Fibroblast of villous mesenchyme (primary cell): Measurements from ENCODE around the gene INSYN1. TPM values are rescaled to one million over a fixed set of nuclear protein-coding genes. Genes with fewer than 3 reads are reported as not detected.

Source experiments
- DNase-seq: peaks from one replicate; pipeline ENCODE4 v3.0.0-alpha.2; 2010; ENCODE audit warnings: low read depth
- H3K4me3 ChIP-seq: 2 replicates; pipeline ENCODE4 v1.5.1; 2011; ENCODE audit warnings: low read depth, mild to moderate bottlenecking, low read length
- CTCF ChIP-seq: IDR thresholded peaks from 2 replicates; pipeline ENCODE4 v1.5.1; 2012; ENCODE audit warnings: low read depth, mild to moderate bottlenecking, low read length; ENCODE audit not compliant: insufficient read depth
- total RNA-seq: library from RNA; depleted of rRNA; stranded (reverse); fragments of >200 nt; gene quantifications from 2 replicates; pipeline ENCODE4 v1.2.3, GENCODE V29; 2012

INSYN1 gene
- total RNA-seq, 1 donor: under 0.01 TPM

GRCh38 chr15:73784291-73784690, 31.1 kb upstream of the INSYN1 start:
- DNase-seq: no peak
- no peak for TF ChIP-seq CTCF
- H3K4me3 ChIP-seq: no peak overlapping the region

- DNase-seq: no peak
Observed at GRCh38 chr15:73782344-73782959, 29.3 kb upstream of the INSYN1 start.

GRCh38 chr15:73781038-73781925, 28.1 kb upstream of the INSYN1 start:
- no peak overlapping the region for H3K4me3 ChIP-seq
- peak; percentile 53 for TF ChIP-seq CTCF
- peak; percentile 16 for DNase-seq

More at GRCh38 chr15:73782344-73782959, 29.3 kb upstream of the INSYN1 start:
- no peak overlapping the region for H3K4me3 ChIP-seq
- no peak for TF ChIP-seq CTCF

GRCh38 chr15:73779974-73780373, 26.8 kb upstream of the INSYN1 start:
- TF ChIP-seq CTCF: no peak
- DNase-seq: no peak
- H3K4me3 ChIP-seq: no peak overlapping the region

GRCh38 chr15:73777741-73778140, 24.6 kb upstream of the INSYN1 start:
- DNase-seq: no peak
- no peak for TF ChIP-seq CTCF
- no peak overlapping the region for H3K4me3 ChIP-seq

- no peak overlapping the region for H3K4me3 ChIP-seq
- no peak for TF ChIP-seq CTCF
Observed at GRCh38 chr15:73773428-73773827, 20.3 kb upstream of the INSYN1 start.

More at GRCh38 chr15:73773428-73773827, 20.3 kb upstream of the INSYN1 start:
- DNase-seq: no peak
